NK-92 (cell line): ENCODE measurements around the gene CCDC195.

Experiments used
- DNase-seq: peaks from one replicate; lab custom pipeline; 2025; ENCODE audit not compliant: unreplicated experiment; lab: John Stamatoyannopoulos, UW

Gene CCDC195, protein sequence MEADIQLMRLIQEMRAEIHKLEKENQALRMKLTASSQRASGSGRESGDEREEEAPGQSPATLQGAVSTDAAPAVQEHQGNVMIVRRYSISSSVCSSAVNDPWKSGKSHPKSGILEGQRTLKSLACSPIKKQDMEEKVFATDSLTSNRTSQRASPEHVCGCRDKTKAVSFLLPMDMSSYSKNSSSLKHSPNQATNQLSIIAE

DNA sequence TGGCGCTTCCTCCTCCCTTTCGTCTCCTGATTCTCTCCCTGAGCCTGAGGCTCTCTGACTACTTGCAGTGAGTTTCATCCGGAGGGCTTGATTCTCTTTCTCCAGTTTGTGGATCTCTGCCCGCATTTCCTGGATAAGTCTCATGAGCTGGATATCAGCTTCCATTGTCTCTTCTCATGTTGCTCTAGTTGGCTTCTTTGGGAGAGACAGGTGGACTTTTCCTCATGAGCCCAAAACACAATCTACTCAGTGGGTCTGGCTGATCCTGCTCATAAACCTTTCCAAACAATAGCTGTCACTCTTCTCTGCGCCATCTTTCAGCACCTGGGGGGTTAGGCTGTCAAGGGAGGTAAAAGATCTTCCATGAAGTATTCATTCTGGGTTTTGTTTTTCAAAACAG lies at the start of gene CCDC195:
TSS of gene CCDC195 (minus strand) at position 165 of the 400 bp plus-strand sequence. CDS start at position 165, 0 bp downstream.
- DNase-seq, result no peak

DNA sequence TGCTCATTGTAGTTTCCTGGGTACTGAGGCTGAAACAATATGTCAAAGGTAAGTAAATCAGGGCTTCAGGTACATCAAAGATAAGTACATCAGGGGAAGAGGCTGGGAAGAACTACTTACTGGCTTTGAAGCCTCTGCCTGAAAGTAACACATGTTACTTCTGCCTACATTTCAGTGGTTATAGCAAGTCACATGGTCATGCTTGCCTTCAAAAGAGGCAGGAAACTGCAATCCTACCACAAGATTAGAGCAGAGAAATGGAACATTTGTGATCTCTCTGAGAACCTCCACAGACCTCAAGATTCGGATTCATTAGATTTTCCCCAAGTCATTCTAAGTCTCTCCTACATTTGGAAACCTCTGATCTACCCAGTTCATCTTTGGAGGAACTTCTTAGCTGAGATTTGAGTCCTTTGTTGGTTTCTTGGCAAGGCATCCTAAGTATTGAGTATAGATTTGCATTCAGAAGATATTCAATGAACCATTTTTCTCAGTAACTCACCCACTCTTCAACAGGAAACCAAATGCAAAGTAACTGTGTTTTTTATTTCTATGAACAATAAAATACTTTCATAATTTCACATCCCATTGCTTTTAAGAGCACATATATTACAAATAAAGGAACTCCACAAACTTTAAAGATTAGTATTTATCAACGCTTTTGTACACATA lies 48.5 kb upstream of the CCDC195 start:
- DNase-seq, result no peak

DNA sequence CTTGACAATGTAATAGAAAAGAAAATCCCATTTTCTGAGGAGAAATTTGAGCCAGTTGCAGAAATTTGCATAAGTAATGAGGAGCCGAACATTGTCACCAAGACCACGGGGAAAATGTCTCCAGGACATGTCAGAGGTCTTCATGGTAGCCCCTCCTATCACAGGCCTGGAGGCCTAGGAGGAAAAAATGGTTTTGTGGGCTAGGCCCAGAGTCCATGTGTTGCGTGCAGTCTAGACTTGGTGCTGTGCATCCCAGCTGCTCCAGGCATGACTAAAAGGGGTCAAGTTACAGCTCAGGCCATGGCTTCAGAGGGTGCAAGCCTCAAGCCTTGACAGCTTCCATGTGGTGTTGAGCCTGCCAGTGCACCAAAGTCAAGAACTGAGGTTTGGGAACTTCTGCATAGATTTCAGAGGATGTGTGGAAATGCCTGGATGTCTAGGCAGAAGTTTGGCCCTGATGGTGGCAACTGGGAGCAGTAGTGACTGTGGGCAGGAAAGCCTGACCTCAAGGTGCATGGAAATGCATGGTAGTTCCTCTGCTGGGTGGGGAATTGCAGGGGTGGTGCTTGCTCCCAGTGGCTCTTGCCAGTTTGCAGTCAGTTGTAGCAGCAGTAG lies 41.9 kb upstream of the CCDC195 start:
- DNase-seq, result no peak

DNA sequence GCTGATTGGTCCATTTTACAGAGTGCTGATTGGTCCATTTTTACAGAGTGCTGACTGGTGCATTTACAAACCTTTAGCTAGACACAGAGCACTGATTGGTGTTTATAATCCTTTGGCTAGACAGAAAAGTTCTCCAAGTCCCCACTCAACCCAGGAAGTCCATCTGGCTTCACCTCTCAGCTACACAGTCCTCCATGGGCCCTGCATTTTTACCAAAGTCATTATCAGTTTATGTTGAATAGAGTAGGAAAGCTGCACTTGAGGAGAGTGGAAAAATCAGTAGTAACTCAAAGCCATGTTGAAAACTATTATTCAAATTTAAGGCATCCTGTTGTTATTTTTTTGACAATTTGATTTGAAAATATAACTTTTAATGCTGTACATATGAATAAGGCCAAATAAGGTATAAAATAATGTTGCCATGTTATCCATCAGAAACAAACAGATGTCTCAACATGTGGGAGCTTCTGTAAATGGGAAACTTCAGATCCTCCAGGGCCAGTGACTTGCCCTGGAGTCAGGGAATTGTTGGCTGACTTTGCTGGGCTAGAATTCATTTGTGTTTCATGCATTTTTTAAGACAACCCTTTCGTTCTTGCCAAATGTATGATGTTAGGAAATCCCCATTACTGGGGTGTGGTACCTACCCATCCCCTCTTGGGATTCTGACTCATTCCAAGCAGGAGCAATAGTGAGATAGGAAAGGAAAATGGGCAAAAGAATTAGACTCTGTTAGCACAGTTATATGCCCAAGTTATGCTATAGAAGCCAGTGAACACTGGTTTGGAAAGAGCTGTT lies 37.8 kb upstream of the CCDC195 start:
- DNase-seq, result no peak

DNA sequence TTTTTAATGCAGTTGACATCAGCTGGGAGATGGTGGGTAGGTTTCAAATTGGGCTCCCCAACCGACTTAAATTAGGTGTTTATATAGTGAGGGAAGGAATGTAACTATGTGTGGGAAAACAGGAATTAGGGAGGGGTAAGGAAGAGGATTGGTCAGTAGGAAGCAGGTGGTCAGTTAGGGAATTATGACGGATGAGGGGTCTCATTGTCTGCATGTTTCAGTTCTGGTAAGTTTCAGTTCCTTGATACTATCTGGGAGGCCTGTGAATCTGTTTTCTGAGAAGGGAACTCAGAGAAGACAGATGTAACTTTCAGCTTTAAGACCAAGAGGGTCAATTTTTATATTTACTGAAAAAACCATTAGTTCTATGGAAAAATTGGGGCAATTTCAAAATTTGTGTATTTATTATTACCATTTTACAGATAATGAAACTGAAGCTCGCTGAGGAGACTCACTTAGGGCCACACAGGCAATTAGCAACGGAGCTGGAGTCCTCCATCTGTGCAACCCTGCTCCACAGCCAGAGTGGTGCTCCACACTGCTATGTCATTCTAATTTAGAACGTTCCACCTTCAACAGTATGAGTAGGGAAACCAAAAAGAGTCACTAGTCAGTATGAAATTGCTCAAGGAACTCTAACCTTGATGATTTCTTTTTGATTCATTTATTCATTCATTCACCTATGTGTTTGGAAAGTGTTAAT lies 36.0 kb upstream of the CCDC195 start:
- no peak for DNase-seq

DNA sequence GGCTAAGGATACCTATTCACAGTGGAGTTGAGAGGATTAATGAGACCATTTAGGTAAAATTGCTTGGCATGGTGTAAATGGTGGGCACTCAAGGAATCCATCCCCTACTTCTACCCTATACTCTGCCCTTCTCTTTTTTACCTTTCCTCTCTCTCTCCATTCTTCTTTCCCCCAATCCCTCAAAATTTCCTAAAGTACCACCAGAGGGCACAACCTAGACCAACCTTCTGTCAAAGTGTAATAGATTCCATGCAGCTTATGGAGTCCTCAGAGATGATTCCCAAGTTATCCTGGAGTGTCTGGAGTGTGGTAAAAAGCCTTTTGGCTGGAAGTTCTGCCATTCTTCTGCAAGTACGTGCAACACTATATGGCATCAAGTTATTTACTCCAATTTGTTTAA lies 33.0 kb upstream of the CCDC195 start:
- no peak for DNase-seq

DNA sequence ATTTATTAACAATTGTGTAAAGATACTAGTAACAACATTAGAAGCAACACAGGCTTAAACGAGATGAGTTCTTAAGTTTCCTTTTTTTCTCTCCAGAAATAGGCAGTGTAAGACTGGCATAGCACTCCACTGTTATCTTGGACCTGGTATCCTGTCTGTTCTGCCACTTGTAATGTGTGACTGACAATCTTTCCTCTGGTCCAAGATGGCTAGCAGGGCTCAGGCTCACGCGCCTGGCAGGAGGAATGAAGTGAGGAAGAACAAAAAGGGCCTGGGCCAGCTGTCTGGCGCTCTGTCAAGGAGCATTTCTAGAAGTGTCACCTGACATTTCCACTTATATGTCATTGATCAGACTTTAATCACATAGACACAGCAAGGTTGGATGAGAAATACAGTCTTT lies 31.6 kb upstream of the CCDC195 start:
- DNase-seq, result no peak

DNA sequence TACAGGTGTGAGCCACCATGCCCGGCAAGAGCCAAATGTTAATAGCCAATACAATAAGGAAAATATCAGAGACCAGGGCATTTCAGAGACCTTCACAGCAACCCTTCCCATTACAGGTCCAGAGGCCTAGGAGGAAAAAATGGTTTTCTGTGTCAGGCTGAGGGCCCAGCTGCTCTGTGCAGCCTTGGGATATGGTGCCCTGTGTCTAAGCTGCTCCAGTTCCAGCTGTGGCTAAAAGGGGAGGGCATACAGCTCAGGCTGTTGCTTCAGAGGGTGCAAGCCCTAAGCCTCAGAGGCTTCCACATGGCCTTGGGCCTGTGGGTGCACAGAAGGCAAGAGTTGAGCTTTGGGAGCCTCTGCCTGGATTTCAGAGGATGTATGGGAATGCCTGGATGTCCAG lies 20.1 kb upstream of the CCDC195 start:
- no peak for DNase-seq

DNA sequence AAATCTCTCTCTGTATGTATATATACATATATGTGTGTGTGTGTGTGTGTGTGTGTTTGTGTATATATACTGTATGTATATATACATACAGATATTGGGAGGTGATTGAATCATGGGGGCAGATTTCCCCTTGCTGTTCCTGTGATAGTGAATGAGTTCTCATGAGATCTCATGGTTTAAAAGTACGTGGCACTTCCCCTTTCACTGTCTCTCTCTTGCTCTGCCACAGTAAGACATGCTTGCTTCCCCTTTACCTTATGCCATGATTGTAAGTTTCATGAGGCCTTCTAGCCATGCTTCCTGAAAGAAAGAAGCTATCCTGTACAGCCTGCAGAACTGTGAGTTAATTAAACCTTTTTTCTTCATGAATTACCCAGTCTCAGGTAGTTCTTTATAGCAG lies 18.8 kb upstream of the CCDC195 start:
- DNase-seq, result no peak

DNA sequence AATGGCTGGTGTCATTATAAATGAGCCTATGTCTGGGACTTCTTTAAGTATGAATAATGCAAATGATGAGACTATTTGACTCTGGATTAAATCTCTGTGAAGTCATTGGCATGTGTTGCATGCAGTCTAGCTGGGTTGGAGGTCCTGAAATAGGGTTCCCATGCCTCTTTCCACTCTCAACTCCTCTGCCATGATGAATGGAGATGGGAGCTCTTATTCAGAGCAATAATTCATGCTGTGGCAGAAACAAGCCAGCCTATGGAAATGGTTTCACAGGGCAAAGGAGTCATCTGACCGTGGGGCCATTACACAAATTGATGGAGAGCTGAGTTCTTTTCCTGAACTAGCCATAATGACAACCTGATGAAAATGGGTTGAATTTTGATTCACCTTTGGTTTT lies 15.5 kb upstream of the CCDC195 start:
- no peak for DNase-seq

DNA sequence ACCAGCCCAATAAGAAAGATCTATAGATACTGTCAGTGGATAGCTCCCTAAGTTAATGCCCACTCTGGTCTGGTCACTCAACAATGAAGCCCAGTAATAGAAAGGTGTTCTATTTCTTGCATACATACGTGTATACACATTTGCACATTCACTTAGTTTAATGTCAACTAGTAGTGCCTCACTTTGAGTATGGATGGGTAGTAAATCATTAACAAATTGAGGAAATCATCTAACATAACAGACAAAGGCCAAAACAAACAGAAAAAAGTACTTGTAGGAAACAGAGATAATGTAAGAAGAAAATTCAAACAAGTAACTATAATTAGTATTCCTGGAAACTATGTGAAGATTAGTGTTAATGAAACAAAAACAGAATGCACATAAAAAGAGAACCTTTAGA lies 13.3 kb upstream of the CCDC195 start:
- no peak for DNase-seq

DNA sequence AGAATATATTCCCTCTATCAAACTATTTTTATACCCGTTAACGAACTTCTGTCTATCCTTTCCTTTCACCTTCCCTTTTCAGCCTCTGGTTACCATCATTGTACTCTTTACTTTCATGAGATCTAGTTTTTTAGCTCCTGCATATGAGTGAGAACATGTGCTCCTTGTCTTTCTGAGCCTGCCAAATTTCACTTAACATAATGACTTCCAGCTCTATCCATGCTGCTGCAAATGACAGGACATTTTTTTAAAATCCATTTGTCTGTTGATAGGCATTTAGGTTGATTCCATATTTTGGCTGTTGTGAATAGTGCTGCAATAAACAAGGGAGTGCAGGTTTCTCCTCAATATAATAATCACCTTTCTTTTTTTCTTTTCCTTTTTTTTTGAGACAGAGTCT lies 8.2 kb upstream of the CCDC195 start:
- DNase-seq, result no peak

DNA sequence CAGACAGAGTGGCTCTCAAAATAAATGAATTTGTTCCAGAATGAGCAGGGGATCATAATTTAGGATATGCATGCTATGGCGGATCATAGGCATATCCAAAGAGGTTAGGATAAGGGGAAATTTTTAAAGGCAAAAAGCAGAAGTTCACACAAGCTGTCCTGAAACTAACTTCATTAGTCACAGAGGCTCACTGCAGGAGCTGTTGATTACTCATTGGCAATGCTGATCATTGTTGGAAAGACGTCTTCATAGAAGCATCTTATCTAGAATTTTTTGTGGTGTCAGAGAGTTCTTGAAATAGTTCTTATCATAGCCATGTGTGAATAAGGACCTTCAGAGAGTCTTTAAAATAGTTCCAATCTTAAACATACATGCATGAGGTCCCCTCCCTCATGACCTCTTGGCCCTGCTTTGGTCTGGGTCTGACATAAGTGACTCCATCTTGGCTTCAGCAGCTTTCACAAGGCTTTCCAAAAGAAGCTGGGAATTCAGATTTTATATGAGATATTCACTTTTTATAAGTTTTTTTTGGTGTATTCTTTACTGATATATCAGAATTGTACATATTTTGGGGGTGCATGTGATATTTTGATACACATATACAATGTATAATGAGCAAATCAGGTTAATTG lies 7.5 kb upstream of the CCDC195 start:
- DNase-seq, result no peak

DNA sequence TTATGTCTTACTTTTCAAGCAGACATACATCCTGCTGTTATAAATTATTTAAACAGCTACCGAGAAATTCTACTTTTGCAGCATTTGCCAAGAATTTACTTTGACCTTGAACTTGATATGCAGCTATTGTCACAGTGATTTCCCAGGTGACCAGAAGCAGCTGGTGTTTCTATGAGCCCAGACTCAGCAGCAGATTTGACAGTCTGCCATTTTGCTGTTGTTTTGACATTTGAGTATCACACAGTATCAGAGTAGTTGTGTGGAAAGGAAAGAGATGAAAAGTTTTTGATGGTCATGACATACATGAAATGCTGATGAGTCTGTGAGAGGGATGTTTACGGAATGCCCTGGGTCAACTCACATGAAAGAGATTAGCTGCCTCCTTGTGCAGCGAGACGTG lies 6.6 kb upstream of the CCDC195 start:
- no peak for DNase-seq

DNA sequence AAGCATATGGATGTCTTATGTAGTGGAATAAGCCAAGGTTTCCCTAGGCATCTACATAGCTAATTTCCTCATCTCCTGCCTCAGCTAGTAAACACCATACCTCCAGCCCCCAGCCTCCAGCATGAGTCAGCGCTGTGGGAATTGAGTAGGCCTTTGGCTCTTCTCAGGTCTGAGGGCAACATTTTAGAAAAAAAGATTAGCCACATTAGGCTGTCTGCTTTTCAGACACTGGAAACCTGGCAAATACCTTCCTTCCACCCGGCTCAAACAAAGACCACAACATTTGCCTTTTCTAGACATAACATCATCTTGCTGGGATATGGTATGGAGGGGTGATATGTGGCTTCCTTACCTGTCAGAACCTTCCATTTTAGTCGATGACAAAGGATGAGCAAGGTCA lies 6.1 kb upstream of the CCDC195 start:
- no peak for DNase-seq

DNA sequence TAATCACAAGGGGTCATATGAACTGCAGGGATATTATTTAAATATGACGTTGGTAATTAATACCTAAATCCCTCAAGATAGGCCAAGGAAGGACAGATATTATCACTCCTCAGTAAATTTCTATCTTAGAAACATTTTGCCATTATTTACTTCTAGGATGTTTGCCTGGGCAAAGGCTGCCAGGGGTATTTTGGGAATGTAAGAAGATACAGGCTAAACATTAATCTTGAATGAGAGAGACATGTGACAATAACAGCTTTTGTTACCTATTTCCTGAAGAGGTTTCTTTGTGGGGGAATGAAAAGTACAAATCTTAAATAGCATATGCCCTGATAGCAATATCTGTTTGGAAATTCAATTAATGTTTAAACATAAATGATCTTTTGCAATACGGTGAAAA lies 756 bp upstream of the CCDC195 start:
- no peak for DNase-seq

DNA sequence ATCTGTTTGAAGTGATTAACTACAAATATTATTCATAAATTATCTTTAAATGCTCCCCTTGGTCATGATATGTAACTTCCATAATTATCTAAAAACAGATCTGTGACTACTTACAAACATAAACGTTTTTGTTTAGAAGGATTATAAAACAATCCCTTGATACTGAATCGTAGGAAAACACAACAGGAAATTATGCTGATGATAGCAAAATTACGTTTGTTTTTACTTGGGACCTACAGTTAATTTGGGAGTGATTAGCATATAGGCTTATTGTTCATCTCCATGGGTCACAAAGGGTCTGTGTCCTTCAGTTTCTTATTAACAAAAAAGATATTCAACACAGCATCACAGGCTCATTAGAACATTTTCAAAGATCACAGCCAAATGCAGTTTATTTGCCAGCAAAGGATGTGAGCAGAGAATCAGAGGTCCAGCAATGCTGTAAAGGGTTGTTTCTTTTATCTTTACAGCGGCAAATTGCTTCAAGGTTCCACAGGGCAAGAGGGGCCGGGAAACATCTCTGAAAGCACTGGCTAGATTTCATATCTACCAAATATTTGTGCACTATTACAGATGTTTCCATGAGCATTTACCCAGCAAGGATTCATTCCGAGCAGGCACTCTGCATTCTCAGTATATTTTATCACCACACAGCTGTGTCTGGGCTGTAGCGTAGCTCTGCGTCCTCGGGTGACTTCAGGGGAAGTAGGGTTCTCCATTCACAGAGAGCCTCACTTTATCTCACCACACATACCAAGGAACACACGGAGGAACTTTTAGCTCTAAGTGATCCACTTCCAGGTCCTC lies 4.1 kb downstream of the CCDC195 start:
- no peak for DNase-seq

DNA sequence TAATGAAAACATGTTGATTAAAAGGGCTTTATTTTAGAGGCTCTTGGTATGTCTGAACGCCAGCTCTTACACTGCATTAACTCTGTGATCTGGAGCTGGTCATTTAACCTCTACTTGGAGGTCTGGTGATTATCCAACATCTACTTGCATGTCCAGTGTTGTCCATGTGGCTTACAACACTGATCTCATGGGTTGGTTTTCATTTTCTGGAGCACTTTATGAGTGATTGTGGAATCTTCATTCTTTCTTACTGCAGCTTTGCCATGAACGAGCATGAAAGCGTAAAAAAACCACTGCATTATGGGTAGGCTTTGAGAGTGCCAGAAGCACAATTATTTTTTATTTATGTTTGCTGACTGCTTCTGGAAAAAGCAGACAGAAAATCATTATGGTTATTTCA lies 4.8 kb downstream of the CCDC195 start:
- DNase-seq, result no peak

DNA sequence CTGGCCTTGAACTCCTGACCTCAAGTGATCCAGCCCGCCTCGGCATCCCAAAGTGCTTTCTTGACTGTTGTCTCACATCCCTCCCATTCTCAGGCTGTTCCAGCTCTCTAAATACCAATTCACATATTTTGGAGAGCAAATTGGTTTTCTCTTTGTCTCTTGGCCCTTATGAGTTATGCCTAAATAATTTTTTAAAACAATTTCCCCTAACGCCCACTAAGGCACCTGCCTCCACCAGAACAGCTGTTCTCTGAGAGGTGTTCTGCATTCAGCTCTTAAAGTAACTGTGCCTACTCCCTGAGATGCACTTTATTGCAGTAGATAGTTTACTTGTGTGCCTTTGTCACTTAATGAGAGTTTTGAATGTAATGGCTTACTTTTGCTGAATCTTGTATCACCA lies 6.9 kb downstream of the CCDC195 start:
- no peak for DNase-seq

DNA sequence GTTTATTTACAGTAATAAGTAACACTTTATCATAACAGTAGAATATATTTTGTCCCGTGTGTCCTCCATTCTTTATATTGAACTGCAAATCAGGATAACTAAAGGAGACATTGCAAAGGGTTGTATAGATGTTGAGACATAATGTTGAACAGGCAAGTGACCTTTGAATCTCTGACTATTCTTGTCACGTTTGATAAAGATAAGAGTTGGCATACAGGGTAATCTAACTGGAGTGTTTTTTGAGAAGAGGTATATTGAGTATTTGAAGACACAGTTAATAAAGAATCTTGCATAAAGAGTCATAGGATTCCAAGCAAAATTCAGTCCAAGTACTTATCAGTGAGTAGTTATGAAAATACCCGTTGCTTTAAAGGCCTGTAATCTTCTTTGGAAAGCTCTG lies 21.7 kb downstream of the CCDC195 start:
- DNase-seq, result no peak
